H9 (cell line): ENCODE data around the gene VAV2. TPM values are rescaled to one million over a fixed set of nuclear protein-coding genes. Genes with fewer than 3 reads are reported as not detected.
A peak's percentile ranks its signal among the peaks of the same experiment; 100 is the strongest.

Experiments used
- DNase-seq: peaks from one replicate; pipeline ENCODE4 v3.0.0-alpha.2; 2017
- H2AFZ ChIP-seq: one replicate; pipeline ENCODE4 v1.6.1; 2013; ENCODE audit warnings: mild to moderate bottlenecking, low read length, control low read depth, moderate library complexity
- H2AK5ac ChIP-seq: 2 replicates; pipeline ENCODE4 v1.6.1; 2013; ENCODE audit warnings: low read length, control low read depth, mixed read lengths; ENCODE audit not compliant: insufficient read length
- H2BK120ac ChIP-seq: one replicate; pipeline ENCODE4 v1.6.1; 2013; ENCODE audit warnings: low read depth, mild to moderate bottlenecking, low read length, control low read depth, inconsistent platforms; ENCODE audit not compliant: poor library complexity, severe bottlenecking
- H2BK12ac ChIP-seq: 2 replicates; pipeline ENCODE4 v1.6.1; 2013; ENCODE audit warnings: low read length, control low read depth, mixed read lengths, low read depth; ENCODE audit not compliant: insufficient read length
- H2BK15ac ChIP-seq: 2 replicates; pipeline ENCODE4 v1.6.1; 2013; ENCODE audit warnings: low read depth, low read length, control low read depth
- H2BK20ac ChIP-seq: one replicate; pipeline ENCODE4 v1.6.1; 2013; ENCODE audit warnings: low read depth, mild to moderate bottlenecking, low read length, control low read depth, inconsistent platforms; ENCODE audit not compliant: poor library complexity, severe bottlenecking
- H2BK5ac ChIP-seq: 2 replicates; pipeline ENCODE4 v1.6.1; 2013; ENCODE audit warnings: low read length, control low read depth, mixed read lengths; ENCODE audit not compliant: insufficient read length
- H3K14ac ChIP-seq: 2 replicates; pipeline ENCODE4 v1.6.1; 2013; ENCODE audit warnings: low read length, control low read depth; ENCODE audit not compliant: insufficient read depth
- H3K18ac ChIP-seq: 2 replicates; pipeline ENCODE4 v1.6.1; 2013; ENCODE audit warnings: low read depth, mild to moderate bottlenecking, mixed read lengths, low read length, control low read depth; ENCODE audit not compliant: insufficient read length
- H3K23ac ChIP-seq: 2 replicates; pipeline ENCODE4 v1.6.1; 2013; ENCODE audit warnings: low read length, control low read depth, mixed read lengths, low read depth; ENCODE audit not compliant: insufficient read length
- H3K23me2 ChIP-seq: 2 replicates; pipeline ENCODE4 v1.6.1; 2013; ENCODE audit warnings: low read depth, mild to moderate bottlenecking, mixed read lengths, low read length, control low read depth; ENCODE audit not compliant: insufficient read length, poor library complexity, severe bottlenecking
- H3K27ac ChIP-seq: 2 replicates; pipeline ENCODE4 v1.5.1; 2013; ENCODE audit warnings: low read length, control low read depth, mixed read lengths, low read depth; ENCODE audit not compliant: insufficient read length
- H3K27me3 ChIP-seq: 2 replicates; pipeline ENCODE4 v1.6.1; 2013; ENCODE audit warnings: low read length, control low read depth, inconsistent platforms; ENCODE audit not compliant: insufficient read depth
- H3K4ac ChIP-seq: 2 replicates; pipeline ENCODE4 v1.6.1; 2013; ENCODE audit warnings: low read depth, mild to moderate bottlenecking, control low read depth, inconsistent platforms, low read length, moderate library complexity
- H3K4me1 ChIP-seq: 2 replicates; pipeline ENCODE4 v1.6.1; 2013; ENCODE audit warnings: low read length, control low read depth, inconsistent platforms; ENCODE audit not compliant: insufficient read depth
- H3K4me2 ChIP-seq: 2 replicates; pipeline ENCODE4 v1.6.1; 2013; ENCODE audit warnings: low read length, control low read depth, mixed read lengths; ENCODE audit not compliant: insufficient read length, insufficient read depth
- H3K56ac ChIP-seq: 2 replicates; pipeline ENCODE4 v1.6.1; 2013; ENCODE audit warnings: low read depth, mild to moderate bottlenecking, mixed read lengths, low read length, control low read depth; ENCODE audit not compliant: insufficient read length
- H3K79me1 ChIP-seq: 2 replicates; pipeline ENCODE4 v1.6.1; 2013; ENCODE audit warnings: low read depth, mild to moderate bottlenecking, moderate library complexity, low read length, control low read depth, inconsistent platforms; ENCODE audit not compliant: insufficient read depth, poor library complexity, severe bottlenecking
- H3K79me2 ChIP-seq: 2 replicates; pipeline ENCODE4 v1.6.1; 2013; ENCODE audit warnings: low read length, control low read depth, inconsistent platforms; ENCODE audit not compliant: insufficient read depth
- H3K9ac ChIP-seq: 2 replicates; pipeline ENCODE4 v1.6.1; 2013; ENCODE audit warnings: low read length, control low read depth, mixed read lengths; ENCODE audit not compliant: insufficient read length; ENCODE audit errors: extremely low read depth
- H3K9me3 ChIP-seq: one replicate; pipeline ENCODE4 v1.6.1; 2013; ENCODE audit warnings: low read depth, low read length, inconsistent platforms; ENCODE audit not compliant: control insufficient read depth
- H3T11ph ChIP-seq: one replicate; pipeline ENCODE4 v1.6.1; 2013; ENCODE audit warnings: mild to moderate bottlenecking, low read length, control low read depth, inconsistent platforms
- H4K20me1 ChIP-seq: one replicate; pipeline ENCODE4 v1.6.1; 2013; ENCODE audit not compliant: control insufficient read depth, insufficient read length, insufficient read depth
- H4K5ac ChIP-seq: 2 replicates; pipeline ENCODE4 v1.6.1; 2013; ENCODE audit warnings: low read depth, mild to moderate bottlenecking, mixed read lengths, low read length, control low read depth; ENCODE audit not compliant: insufficient read length
- H4K8ac ChIP-seq: replicated peaks from 2 replicates; pipeline ENCODE4 v1.6.1; 2013; ENCODE audit warnings: low read length, control low read depth, mixed read lengths, low read depth; ENCODE audit not compliant: insufficient read length
- H4K91ac ChIP-seq: 2 replicates; pipeline ENCODE4 v1.6.1; 2013; ENCODE audit warnings: low read depth, mild to moderate bottlenecking, moderate library complexity, mixed read lengths, low read length, control low read depth; ENCODE audit not compliant: insufficient read length
- H3K27ac Mint-ChIP-seq, 3 experiments: 2 replicates in 2 of 3; 3 replicates in 1 of 3; pipeline ENCODE4 v1.8.0; 2020 to 2021; ENCODE audit warnings: mixed read lengths in 3 of 3, mild to moderate bottlenecking in 1 of 3, moderate library complexity in 1 of 3
- H3K27me3 Mint-ChIP-seq: 2 replicates; pipeline ENCODE4 v1.8.0; 2021; ENCODE audit warnings: low read depth, mild to moderate bottlenecking, moderate library complexity, mixed read lengths
- H3K36me3 Mint-ChIP-seq, 3 experiments: 2 replicates in 2 of 3; 3 replicates in 1 of 3; pipeline ENCODE4 v1.8.0; 2020 to 2021; ENCODE audit warnings: low read depth in 3 of 3, mixed read lengths in 3 of 3; ENCODE audit not compliant: insufficient read depth in 1 of 3
- H3K4me1 Mint-ChIP-seq, 2 experiments: 2 replicates each; pipeline ENCODE4 v1.8.0; 2020; ENCODE audit warnings: mixed read lengths in 2 of 2
- H3K4me3 Mint-ChIP-seq, 2 experiments: 2 replicates in 1 of 2; 3 replicates in 1 of 2; pipeline ENCODE4 v1.8.0; 2020 to 2021; ENCODE audit warnings: mild to moderate bottlenecking in 2 of 2, mixed read lengths in 2 of 2, moderate library complexity in 1 of 2
- H3K9me3 Mint-ChIP-seq, 2 experiments: 2 replicates in 1 of 2; 3 replicates in 1 of 2; pipeline ENCODE4 v1.8.0; 2020; ENCODE audit warnings: mild to moderate bottlenecking in 2 of 2, mixed read lengths in 2 of 2, moderate library complexity in 1 of 2
- WGBS: extraction: QIAGEN DNeasy Blood & Tissue Kit; methylation state at CpG from one replicate; pipeline ENCODE4 v1.1.7; 2013; ENCODE audit warnings: missing lambda C conversion rate, low lambda C conversion rate, mixed read lengths; ENCODE audit not compliant: insufficient read length; ENCODE audit errors: extremely low coverage; 5-methylcytosine and 5-hydroxymethylcytosine counted together
- total RNA-seq: library from RNA; stranded (reverse); gene quantifications from 2 replicates; pipeline ENCODE4 v1.2.1, GENCODE V29; 2021
- TF ChIP-seq, protein P1 (sequence below): fragments of 200-600 bp; sonication (generic); conservative IDR thresholded peaks from 3 replicates; pipeline ENCODE4 v1.8.0; 2021; ENCODE audit warnings: antibody characterized with exemption, mild to moderate bottlenecking

VAV2 gene
- total RNA-seq, 1 experiment from 2014 or later = 58.7 TPM

DNA sequence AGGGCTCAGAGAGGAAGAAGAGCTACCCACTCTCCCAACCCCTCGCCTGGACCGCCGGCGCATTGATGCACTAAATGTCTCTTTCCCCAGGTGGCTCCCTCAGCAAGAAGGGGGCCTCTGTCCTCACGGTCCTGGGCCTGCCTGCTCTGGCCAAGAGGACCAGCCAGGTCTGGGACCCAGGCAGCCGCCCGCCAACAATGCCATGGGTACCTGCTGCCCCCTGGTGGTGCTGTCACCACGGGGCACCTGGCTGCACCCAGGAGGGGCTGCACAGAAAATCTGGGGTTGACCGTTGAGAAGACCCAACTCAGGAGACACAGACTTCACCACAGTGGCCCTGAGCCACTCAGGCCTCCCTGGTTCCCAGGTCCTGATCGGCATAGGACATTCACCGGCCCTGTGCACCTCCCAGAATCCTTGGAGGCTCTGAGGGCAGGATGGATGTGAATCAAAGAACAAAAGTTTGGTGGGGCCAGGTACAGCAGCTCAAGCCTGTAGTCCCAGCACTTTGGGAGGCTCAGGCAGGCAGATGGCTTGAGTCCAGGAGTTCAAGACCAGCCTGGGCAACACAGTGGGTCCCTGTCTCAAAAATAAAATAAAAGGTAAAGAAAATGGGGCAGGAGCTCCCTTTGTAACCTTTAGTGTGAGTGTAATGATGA is 2.4 kb upstream of the VAV2 start:
- Histone ChIP-seq H3K27me3 (no peaks in the 10 kb centered on the region), H2BK120ac (no peak overlapping the region), H3K27ac (no peak overlapping the region), H3T11ph (no peak overlapping the region), H3K79me1 (peaks cover 4% of the 10 kb centered on the region), H3K79me2 (peaks cover 12% of the 10 kb centered on the region; the same call in 1 of the 2 replicates), H2AK5ac (no peak overlapping the region), H3K23ac (no peak overlapping the region), H3K14ac (no peak overlapping the region), H3K9me3 (no peaks in the 10 kb centered on the region), H3K4me2 (no peak overlapping the region), H3K4ac (no peak overlapping the region), H4K8ac (no peak overlapping the region), H2BK15ac (no peak overlapping the region), H2AFZ (no peak overlapping the region), H3K4me1 (no peaks in the 10 kb centered on the region), H3K9ac (no peak overlapping the region), H3K23me2 (peaks cover 15% of the 10 kb centered on the region), H3K18ac (no peak overlapping the region), H2BK12ac (no peak overlapping the region), H3K56ac (no peak overlapping the region), H4K91ac (no peak overlapping the region), H2BK20ac (no peak overlapping the region), H4K20me1 (no peaks in the 10 kb centered on the region), H4K5ac (no peak overlapping the region), H2BK5ac (no peak overlapping the region)
- Mint-ChIP-seq H3K9me3 (no peaks in the 10 kb centered on the region), H3K36me3 (no peaks in the 10 kb centered on the region), H3K4me1 (peaks cover 17 to 25% of the 10 kb centered on the region in 2 experiments), H3K27me3 (peaks cover 7% of the 10 kb centered on the region), H3K27ac (no peak overlapping the region), H3K4me3 (peak overlapping the region; percentile 36 to 53; a peak in 4 of 5 replicates)
- TF ChIP-seq, protein P1, sequence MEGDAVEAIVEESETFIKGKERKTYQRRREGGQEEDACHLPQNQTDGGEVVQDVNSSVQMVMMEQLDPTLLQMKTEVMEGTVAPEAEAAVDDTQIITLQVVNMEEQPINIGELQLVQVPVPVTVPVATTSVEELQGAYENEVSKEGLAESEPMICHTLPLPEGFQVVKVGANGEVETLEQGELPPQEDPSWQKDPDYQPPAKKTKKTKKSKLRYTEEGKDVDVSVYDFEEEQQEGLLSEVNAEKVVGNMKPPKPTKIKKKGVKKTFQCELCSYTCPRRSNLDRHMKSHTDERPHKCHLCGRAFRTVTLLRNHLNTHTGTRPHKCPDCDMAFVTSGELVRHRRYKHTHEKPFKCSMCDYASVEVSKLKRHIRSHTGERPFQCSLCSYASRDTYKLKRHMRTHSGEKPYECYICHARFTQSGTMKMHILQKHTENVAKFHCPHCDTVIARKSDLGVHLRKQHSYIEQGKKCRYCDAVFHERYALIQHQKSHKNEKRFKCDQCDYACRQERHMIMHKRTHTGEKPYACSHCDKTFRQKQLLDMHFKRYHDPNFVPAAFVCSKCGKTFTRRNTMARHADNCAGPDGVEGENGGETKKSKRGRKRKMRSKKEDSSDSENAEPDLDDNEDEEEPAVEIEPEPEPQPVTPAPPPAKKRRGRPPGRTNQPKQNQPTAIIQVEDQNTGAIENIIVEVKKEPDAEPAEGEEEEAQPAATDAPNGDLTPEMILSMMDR = peak; percentile 98
- no CpG with 5 or more reads among the region's 11 CpGs for WGBS
- peak; percentile 90 for DNase-seq
